SJCRH30 (cell line): ENCODE results near the gene ZNF423. TPM values are rescaled to one million over a fixed set of nuclear protein-coding genes. Genes with fewer than 3 reads are reported as not detected.

Experiments
- DNase-seq, 2 experiments: peaks; one replicate each; pipeline ENCODE4 v3.0.0-alpha.2; 2015 to 2020
- H3K27ac ChIP-seq: fragments of 250-450 bp; sonication (Bioruptor Pico); 2 replicates; pipeline ENCODE4 v1.5.1; 2020; ENCODE audit warnings: mild to moderate bottlenecking, moderate library complexity
- H3K27me3 ChIP-seq: fragments of 250-450 bp; sonication (Bioruptor Pico); 2 replicates; pipeline ENCODE4 v1.5.1; 2020; ENCODE audit warnings: mild to moderate bottlenecking, moderate library complexity
- H3K36me3 ChIP-seq: fragments of 250-450 bp; sonication (Bioruptor Pico); 2 replicates; pipeline ENCODE4 v1.5.1; 2020; ENCODE audit warnings: mild to moderate bottlenecking, moderate library complexity
- H3K4me1 ChIP-seq: fragments of 250-450 bp; sonication (Bioruptor Pico); 2 replicates; pipeline ENCODE4 v1.5.1; 2020; ENCODE audit warnings: mild to moderate bottlenecking, moderate library complexity
- H3K4me3 ChIP-seq: fragments of 250-450 bp; sonication (Bioruptor Pico); 2 replicates; pipeline ENCODE4 v1.5.1; 2020; ENCODE audit warnings: mild to moderate bottlenecking, moderate library complexity
- H3K9me3 ChIP-seq: fragments of 250-450 bp; sonication (Bioruptor Pico); replicated peaks from 2 replicates; pipeline ENCODE4 v1.5.1; 2020; ENCODE audit warnings: mild to moderate bottlenecking, moderate library complexity
- total RNA-seq: library from RNA; depleted of rRNA; stranded (reverse); fragments of >200 nt; shearing (Covaris generic); gene quantifications from 2 replicates; pipeline ENCODE4 v1.2.3, GENCODE V29; 2014

ZNF423 gene
- total RNA-seq, 1 experiment from 2014 or later = 7.9 TPM

GRCh38 chr16:49755716-49756505 lies 100.0 kb downstream of the ZNF423 start:
- Histone ChIP-seq H3K27ac (no peak overlapping the region), H3K9me3 (no peaks in the 10 kb centered on the region), H3K4me1 (no peaks in the 10 kb centered on the region), H3K36me3 (no peaks in the 10 kb centered on the region), H3K4me3 (no peak overlapping the region), H3K27me3 (no peaks in the 10 kb centered on the region)
- no peak for DNase-seq

GRCh38 chr16:49755313-49755620 lies 100.6 kb downstream of the ZNF423 start:
- H3K9me3 ChIP-seq = no peaks in the 10 kb centered on the region
- no peak overlapping the region for H3K27ac ChIP-seq
- H3K27me3 ChIP-seq = no peaks in the 10 kb centered on the region
- DNase-seq = no peak
- H3K36me3 ChIP-seq = no peaks in the 10 kb centered on the region
- no peaks in the 10 kb centered on the region for H3K4me1 ChIP-seq
- H3K4me3 ChIP-seq = no peak overlapping the region

DNA sequence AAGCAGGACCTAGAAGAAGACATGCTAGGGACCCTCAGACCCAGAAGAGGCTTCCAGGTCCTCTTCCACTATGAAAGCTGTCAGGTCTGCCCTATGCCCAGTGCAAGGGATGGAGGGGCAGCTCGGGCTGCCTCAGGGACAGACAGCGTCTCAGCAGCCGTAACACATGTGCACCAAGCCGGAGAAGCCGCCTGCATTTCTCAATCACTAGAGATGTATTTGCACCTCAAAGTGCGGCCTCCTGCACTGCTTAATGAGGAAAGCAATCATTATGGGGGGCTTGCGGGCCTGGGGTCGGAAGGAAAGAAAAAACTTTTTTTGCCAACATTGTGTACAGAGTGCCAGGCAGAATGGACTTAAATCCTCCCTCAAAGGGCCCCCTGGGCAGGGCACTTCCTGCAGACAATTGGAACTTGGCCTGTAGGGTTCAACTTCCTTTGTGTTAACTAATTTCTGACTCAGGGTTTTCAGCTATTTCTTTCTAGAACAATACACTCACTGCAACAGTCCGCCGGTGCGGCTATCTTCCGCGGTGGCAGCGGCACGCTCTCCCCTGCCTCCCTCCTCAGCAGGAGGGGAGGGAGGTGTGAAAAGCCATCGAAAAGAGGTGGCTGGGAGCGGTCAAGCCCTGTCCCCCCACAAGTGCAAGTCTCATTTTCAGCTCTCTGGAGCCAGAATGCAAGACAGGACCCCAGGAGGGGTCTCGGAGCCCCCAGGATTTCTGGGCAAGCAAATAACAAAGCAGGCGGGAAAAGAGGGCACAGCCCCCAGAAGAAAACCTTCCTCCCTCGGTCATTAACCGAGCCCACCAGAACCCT lies 101.2 kb downstream of the ZNF423 start:
- H3K4me1 ChIP-seq = no peaks in the 10 kb centered on the region
- no peaks in the 10 kb centered on the region for H3K27me3 ChIP-seq
- no peaks in the 10 kb centered on the region for H3K9me3 ChIP-seq
- DNase-seq = no peak
- H3K27ac ChIP-seq = no peak overlapping the region
- H3K36me3 ChIP-seq = no peaks in the 10 kb centered on the region
- no peak overlapping the region for H3K4me3 ChIP-seq

GRCh38 chr16:49750341-49751000 lies 105.4 kb downstream of the ZNF423 start:
- Histone ChIP-seq H3K27ac (no peak overlapping the region), H3K36me3 (no peaks in the 10 kb centered on the region), H3K4me1 (no peaks in the 10 kb centered on the region), H3K4me3 (no peak overlapping the region), H3K9me3 (no peaks in the 10 kb centered on the region), H3K27me3 (no peaks in the 10 kb centered on the region)
- DNase-seq = no peak

- H3K27ac ChIP-seq = no peak overlapping the region
- no peak overlapping the region for H3K4me3 ChIP-seq
- H3K27me3 ChIP-seq = no peaks in the 10 kb centered on the region
- DNase-seq = no peak
- no peaks in the 10 kb centered on the region for H3K9me3 ChIP-seq
- no peaks in the 10 kb centered on the region for H3K4me1 ChIP-seq
- H3K36me3 ChIP-seq = no peaks in the 10 kb centered on the region
Measured at GRCh38 chr16:49749816-49750215, 106.1 kb downstream of the ZNF423 start.

GRCh38 chr16:49748322-49748721 lies 107.6 kb downstream of the ZNF423 start:
- Histone ChIP-seq H3K36me3 (no peaks in the 10 kb centered on the region), H3K4me3 (no peak overlapping the region), H3K27ac (no peak overlapping the region), H3K4me1 (no peaks in the 10 kb centered on the region), H3K9me3 (no peaks in the 10 kb centered on the region), H3K27me3 (no peaks in the 10 kb centered on the region)
- DNase-seq = no peak

- H3K27ac ChIP-seq = no peak overlapping the region
- H3K36me3 ChIP-seq = no peaks in the 10 kb centered on the region
- H3K4me3 ChIP-seq = no peak overlapping the region
Measured at GRCh38 chr16:49747654-49748053, 108.3 kb downstream of the ZNF423 start.

GRCh38 chr16:49746545-49746944 lies 109.4 kb downstream of the ZNF423 start:
- no peaks in the 10 kb centered on the region for H3K36me3 ChIP-seq

More at GRCh38 chr16:49747654-49748053, 108.3 kb downstream of the ZNF423 start:
- Histone ChIP-seq H3K4me1 (no peaks in the 10 kb centered on the region), H3K9me3 (no peaks in the 10 kb centered on the region), H3K27me3 (no peaks in the 10 kb centered on the region)
- no peak for DNase-seq

DNA sequence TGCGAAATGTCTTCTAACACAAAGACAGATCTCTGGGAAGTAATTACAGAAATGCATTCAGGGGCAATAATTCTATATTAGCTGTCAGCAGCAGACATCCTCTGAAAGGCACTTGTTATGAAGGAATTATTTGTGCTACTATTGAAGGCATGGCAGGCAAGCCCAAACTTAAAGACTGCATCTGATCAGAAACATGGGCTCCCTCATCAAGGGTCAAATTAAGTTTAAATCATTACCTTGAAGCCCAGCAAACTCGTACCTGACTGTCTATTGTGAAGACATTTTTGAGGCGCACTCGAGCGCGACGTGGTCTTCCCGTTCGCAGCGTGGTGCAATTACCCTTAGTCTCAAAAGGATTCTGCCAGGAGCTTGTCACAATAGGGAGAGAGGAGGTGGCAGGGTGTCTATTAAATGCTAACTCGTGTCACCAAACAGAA lies 110.6 kb downstream of the ZNF423 start:
- H3K36me3 ChIP-seq = no peaks in the 10 kb centered on the region
- H3K4me1 ChIP-seq = no peaks in the 10 kb centered on the region
- no peak overlapping the region for H3K4me3 ChIP-seq
- no peak overlapping the region for H3K27ac ChIP-seq
- DNase-seq = no peak
- no peaks in the 10 kb centered on the region for H3K9me3 ChIP-seq
- H3K27me3 ChIP-seq = no peaks in the 10 kb centered on the region

More at GRCh38 chr16:49746545-49746944, 109.4 kb downstream of the ZNF423 start:
- Histone ChIP-seq H3K27me3 (no peaks in the 10 kb centered on the region), H3K9me3 (no peaks in the 10 kb centered on the region), H3K4me3 (no peak overlapping the region), H3K4me1 (no peaks in the 10 kb centered on the region), H3K27ac (no peak overlapping the region)
- DNase-seq = no peak

GRCh38 chr16:49744244-49745220 lies 111.4 kb downstream of the ZNF423 start:
- H3K4me1 ChIP-seq = no peaks in the 10 kb centered on the region
- H3K36me3 ChIP-seq = no peaks in the 10 kb centered on the region
- H3K27ac ChIP-seq = no peak overlapping the region
- no peak for DNase-seq
- H3K4me3 ChIP-seq = no peak overlapping the region
- H3K9me3 ChIP-seq = no peaks in the 10 kb centered on the region
- no peaks in the 10 kb centered on the region for H3K27me3 ChIP-seq

GRCh38 chr16:49743658-49744057 lies 112.3 kb downstream of the ZNF423 start:
- no peak overlapping the region for H3K27ac ChIP-seq
- no peak overlapping the region for H3K4me3 ChIP-seq
- H3K27me3 ChIP-seq = no peaks in the 10 kb centered on the region
- H3K36me3 ChIP-seq = no peaks in the 10 kb centered on the region
- H3K9me3 ChIP-seq = no peaks in the 10 kb centered on the region
- no peak for DNase-seq
- H3K4me1 ChIP-seq = no peaks in the 10 kb centered on the region

DNA sequence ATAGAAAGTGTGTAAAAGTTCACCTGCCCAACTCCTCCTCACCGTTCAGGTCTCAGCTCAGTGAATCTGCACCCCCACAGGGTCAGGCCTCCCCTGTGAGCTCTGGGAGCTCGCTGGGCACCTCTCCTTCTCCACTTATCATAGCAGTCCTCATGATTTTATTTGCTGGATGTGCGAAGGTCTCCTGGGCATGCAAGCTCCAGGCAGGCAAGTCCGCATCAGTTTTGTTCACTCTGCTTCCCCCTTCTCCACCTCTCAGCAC lies 112.8 kb downstream of the ZNF423 start:
- no peaks in the 10 kb centered on the region for H3K36me3 ChIP-seq
- DNase-seq = no peak
- H3K4me3 ChIP-seq = no peak overlapping the region
- no peaks in the 10 kb centered on the region for H3K9me3 ChIP-seq
- no peak overlapping the region for H3K27ac ChIP-seq
- H3K4me1 ChIP-seq = no peaks in the 10 kb centered on the region
- no peaks in the 10 kb centered on the region for H3K27me3 ChIP-seq

- no peak for DNase-seq
- Histone ChIP-seq H3K4me1 (no peaks in the 10 kb centered on the region), H3K9me3 (no peaks in the 10 kb centered on the region), H3K36me3 (no peaks in the 10 kb centered on the region), H3K27me3 (no peaks in the 10 kb centered on the region), H3K4me3 (no peak overlapping the region), H3K27ac (no peak overlapping the region)
Measured at GRCh38 chr16:49742428-49743202, 113.3 kb downstream of the ZNF423 start.

GRCh38 chr16:49740256-49740655 lies 115.7 kb downstream of the ZNF423 start:
- Histone ChIP-seq H3K4me1 (no peaks in the 10 kb centered on the region), H3K27ac (no peak overlapping the region), H3K36me3 (no peaks in the 10 kb centered on the region), H3K4me3 (no peak overlapping the region), H3K27me3 (no peaks in the 10 kb centered on the region), H3K9me3 (no peaks in the 10 kb centered on the region)
- no peak for DNase-seq
